ENCODE measurements around the gene G3BP1. TPM values are rescaled to one million over a fixed set of nuclear protein-coding genes. Genes with fewer than 3 reads are reported as not detected.

Gene G3BP1
- total and polyA plus RNA-seq, 2 donors (not counting 1 experiment from before 2014, with no cell fraction given), result 68.2 to 132 TPM

- H3K4me1 ChIP-seq (ENCODE audit: control insufficient read depth, extremely low read depth, insufficient read depth, low read length), result no peaks in the 10 kb centered on the region
- no peak for DNase-seq (ENCODE audit: low read depth in 2 of 2)
- H3K4me3 ChIP-seq (replicated peaks in 1 of 4; ENCODE audit: control extremely low read depth in 1 of 4, insufficient read depth in 1 of 4, low read depth in 3 of 4, low read length in 4 of 4), result no peak overlapping the region
- H3K36me3 ChIP-seq (ENCODE audit: control insufficient read depth, insufficient read depth, low read length), result no peaks in the 10 kb centered on the region
- no peaks in the 10 kb centered on the region for H3K79me2 ChIP-seq (ENCODE audit: control insufficient read depth, insufficient read depth, low read length)
- H3K27ac ChIP-seq (ENCODE audit: insufficient read depth, low read length), result no peak overlapping the region
- H3K9ac ChIP-seq (ENCODE audit: insufficient read depth, low read length), result no peak overlapping the region
- H3K9me3 ChIP-seq (ENCODE audit: control insufficient read depth, insufficient read depth, low read depth, low read length), result no peaks in the 10 kb centered on the region
- H3K4me2 ChIP-seq (ENCODE audit: extremely low read depth, insufficient read depth, low read length), result no peak overlapping the region
- no peaks in the 10 kb centered on the region for H4K20me1 ChIP-seq (ENCODE audit: control insufficient read depth, extremely low read depth, insufficient read depth, low read length)
- no peak for TF ChIP-seq CTCF (conservative IDR thresholded peaks at IDR 0.05 in 1 of 2, IDR thresholded peaks at IDR 0.05 in 1 of 2; ENCODE audit: low read depth in 1 of 2, low read length in 2 of 2)
- no peak for TF ChIP-seq EZH2 (IDR thresholded peaks at IDR 0.05; ENCODE audit: low read length, missing control alignments)
- H2AFZ ChIP-seq (ENCODE audit: low read length), result no peak overlapping the region
- no peaks in the 10 kb centered on the region for H3K27me3 ChIP-seq (ENCODE audit: control insufficient read depth, insufficient read depth, low read length)
Measured at GRCh38 chr5:151764801-151765200, 7.0 kb upstream of the G3BP1 start.

- no peak overlapping the region for H3K4me2 ChIP-seq (ENCODE audit: extremely low read depth, insufficient read depth, low read length)
- H3K4me1 ChIP-seq (ENCODE audit: control insufficient read depth, extremely low read depth, insufficient read depth, low read length), result no peaks in the 10 kb centered on the region
- no peak for TF ChIP-seq CTCF (conservative IDR thresholded peaks at IDR 0.05 in 1 of 2, IDR thresholded peaks at IDR 0.05 in 1 of 2; ENCODE audit: low read depth in 1 of 2, low read length in 2 of 2)
- no peak for TF ChIP-seq EZH2 (IDR thresholded peaks at IDR 0.05; ENCODE audit: low read length, missing control alignments)
- no peak overlapping the region for H3K4me3 ChIP-seq (replicated peaks in 1 of 4; ENCODE audit: control extremely low read depth in 1 of 4, insufficient read depth in 1 of 4, low read depth in 3 of 4, low read length in 4 of 4)
- no peak for DNase-seq (ENCODE audit: low read depth in 2 of 2)
- H3K9ac ChIP-seq (ENCODE audit: insufficient read depth, low read length), result no peak overlapping the region
- H3K9me3 ChIP-seq (ENCODE audit: control insufficient read depth, insufficient read depth, low read depth, low read length), result no peaks in the 10 kb centered on the region
- H3K79me2 ChIP-seq (ENCODE audit: control insufficient read depth, insufficient read depth, low read length), result no peaks in the 10 kb centered on the region
- no peaks in the 10 kb centered on the region for H3K36me3 ChIP-seq (ENCODE audit: control insufficient read depth, insufficient read depth, low read length)
- no peaks in the 10 kb centered on the region for H4K20me1 ChIP-seq (ENCODE audit: control insufficient read depth, extremely low read depth, insufficient read depth, low read length)
- no peak overlapping the region for H3K27ac ChIP-seq (ENCODE audit: insufficient read depth, low read length)
- no peaks in the 10 kb centered on the region for H3K27me3 ChIP-seq (ENCODE audit: control insufficient read depth, insufficient read depth, low read length)
- no peak overlapping the region for H2AFZ ChIP-seq (ENCODE audit: low read length)
Measured at GRCh38 chr5:151766975-151767374, 4.8 kb upstream of the G3BP1 start.

- Histone ChIP-seq H3K4me3 (replicated peaks in 1 of 4; ENCODE audit: control extremely low read depth in 1 of 4, insufficient read depth in 1 of 4, low read depth in 3 of 4, low read length in 4 of 4) (peak overlapping the region; percentile 23 to 63 (median 46)), H4K20me1 (ENCODE audit: control insufficient read depth, extremely low read depth, insufficient read depth, low read length) (peaks cover 9% of the 10 kb centered on the region), H3K27ac (ENCODE audit: insufficient read depth, low read length) (peak overlapping the region; percentile 93), H3K9ac (ENCODE audit: insufficient read depth, low read length) (peak overlapping the region; percentile 83), H3K4me2 (ENCODE audit: extremely low read depth, insufficient read depth, low read length) (peak overlapping the region; percentile 91), H3K4me1 (ENCODE audit: control insufficient read depth, extremely low read depth, insufficient read depth, low read length) (peaks cover 3% of the 10 kb centered on the region), H2AFZ (ENCODE audit: low read length) (peak overlapping the region; percentile 54), H3K27me3 (ENCODE audit: control insufficient read depth, insufficient read depth, low read length) (no peaks in the 10 kb centered on the region), H3K9me3 (ENCODE audit: control insufficient read depth, insufficient read depth, low read depth, low read length) (no peaks in the 10 kb centered on the region), H3K36me3 (ENCODE audit: control insufficient read depth, insufficient read depth, low read length) (no peaks in the 10 kb centered on the region), H3K79me2 (ENCODE audit: control insufficient read depth, insufficient read depth, low read length) (peaks cover 36% of the 10 kb centered on the region)
- TF ChIP-seq EZH2 (IDR thresholded peaks at IDR 0.05; ENCODE audit: low read length, missing control alignments) (no peak), CTCF (conservative IDR thresholded peaks at IDR 0.05 in 1 of 2, IDR thresholded peaks at IDR 0.05 in 1 of 2; ENCODE audit: low read depth in 1 of 2, low read length in 2 of 2) (no peak)
- peak; percentile 66 to 85 for DNase-seq (ENCODE audit: low read depth in 2 of 2)
Measured at GRCh38 chr5:151770383-151771258, 1.1 kb upstream of the G3BP1 start.
